ENCODE data around the gene PARN.
"Not testable (repeated sequence)": the region's sequence is repeated elsewhere in the genome, so short reads cannot be mapped to it uniquely, and the experiment has no call there.

PARN gene

GRCh38 chr16:14650629-14651028, 20.6 kb upstream of the PARN start:
- peaks cover 86% of the 10 kb centered on the region for H3K36me3 ChIP-seq (ENCODE audit: control insufficient read depth, insufficient read depth, low read length)
- no peak overlapping the region for H3K27ac ChIP-seq (ENCODE audit: low read depth, low read length, severe bottlenecking)
- H3K4me1 ChIP-seq (ENCODE audit: control insufficient read depth, insufficient read depth, low read length, poor library complexity, severe bottlenecking) = no peaks in the 10 kb centered on the region
- H3K4me3 ChIP-seq (ENCODE audit: extremely low read depth, insufficient read depth, low read length, poor library complexity, severe bottlenecking) = no peak overlapping the region
- no peaks in the 10 kb centered on the region for H3K9me3 ChIP-seq (ENCODE audit: control insufficient read depth, low read length)
- 85 to 100% methylated on average over 1 to 5 of the region's 6 CpGs for WGBS, 2 experiments (ENCODE audit: insufficient coverage in 2 of 2)

GRCh38 chr16:14649816-14650215, 19.8 kb upstream of the PARN start:
- 96 to 97% methylated on average over 7 to 10 of the region's 10 CpGs for WGBS, 2 experiments (ENCODE audit: insufficient coverage in 2 of 2)
- peaks cover 86% of the 10 kb centered on the region for H3K36me3 ChIP-seq (ENCODE audit: control insufficient read depth, insufficient read depth, low read length)
- H3K4me3 ChIP-seq (ENCODE audit: extremely low read depth, insufficient read depth, low read length, poor library complexity, severe bottlenecking) = no peak overlapping the region
- H3K9me3 ChIP-seq (ENCODE audit: control insufficient read depth, low read length) = no peaks in the 10 kb centered on the region
- no peaks in the 10 kb centered on the region for H3K4me1 ChIP-seq (ENCODE audit: control insufficient read depth, insufficient read depth, low read length, poor library complexity, severe bottlenecking)
- H3K27ac ChIP-seq (ENCODE audit: low read depth, low read length, severe bottlenecking) = no peak overlapping the region

GRCh38 chr16:14641926-14642325, 11.9 kb upstream of the PARN start:
- Histone ChIP-seq H3K4me3 (ENCODE audit: extremely low read depth, insufficient read depth, low read length, poor library complexity, severe bottlenecking) (no peak overlapping the region), H3K36me3 (ENCODE audit: control insufficient read depth, insufficient read depth, low read length) (peaks cover 92% of the 10 kb centered on the region), H3K27ac (ENCODE audit: low read depth, low read length, severe bottlenecking) (no peak overlapping the region), H3K9me3 (ENCODE audit: control insufficient read depth, low read length) (no peaks in the 10 kb centered on the region), H3K4me1 (ENCODE audit: control insufficient read depth, insufficient read depth, low read length, poor library complexity, severe bottlenecking) (no peaks in the 10 kb centered on the region)
- 96 to 100% methylated on average over 3 to 7 of the region's 7 CpGs for WGBS, 2 experiments (ENCODE audit: insufficient coverage in 2 of 2)

DNA sequence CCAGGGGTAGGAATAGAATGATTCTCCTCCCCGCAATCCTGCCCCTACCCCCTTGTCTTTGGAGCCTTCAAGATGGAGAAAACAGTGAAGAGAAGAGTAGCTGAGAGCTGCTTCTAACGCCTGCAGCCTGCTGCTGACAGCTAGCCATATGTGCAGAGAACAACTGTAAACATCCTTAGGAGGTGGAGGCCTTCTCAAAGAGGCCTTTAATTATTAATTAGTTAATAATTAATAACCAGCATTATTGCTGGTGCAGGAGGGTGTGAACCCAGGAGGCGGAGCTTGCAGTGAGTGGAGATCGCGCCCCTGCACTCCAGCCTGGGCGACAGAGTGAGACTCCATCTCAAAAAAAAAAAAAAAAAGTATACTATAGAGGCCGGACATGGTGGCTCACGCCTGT, 11.1 kb upstream of the PARN start:
- no peaks in the 10 kb centered on the region for H3K9me3 ChIP-seq (ENCODE audit: control insufficient read depth, low read length)
- no peak overlapping the region for H3K27ac ChIP-seq (ENCODE audit: low read depth, low read length, severe bottlenecking)
- no peak overlapping the region for H3K4me3 ChIP-seq (ENCODE audit: extremely low read depth, insufficient read depth, low read length, poor library complexity, severe bottlenecking)
- peaks cover 89% of the 10 kb centered on the region for H3K36me3 ChIP-seq (ENCODE audit: control insufficient read depth, insufficient read depth, low read length)
- 90 to 97% methylated on average over 2 to 5 of the region's 8 CpGs for WGBS, 2 experiments (ENCODE audit: insufficient coverage in 2 of 2)
- H3K4me1 ChIP-seq (ENCODE audit: control insufficient read depth, insufficient read depth, low read length, poor library complexity, severe bottlenecking) = no peaks in the 10 kb centered on the region

DNA sequence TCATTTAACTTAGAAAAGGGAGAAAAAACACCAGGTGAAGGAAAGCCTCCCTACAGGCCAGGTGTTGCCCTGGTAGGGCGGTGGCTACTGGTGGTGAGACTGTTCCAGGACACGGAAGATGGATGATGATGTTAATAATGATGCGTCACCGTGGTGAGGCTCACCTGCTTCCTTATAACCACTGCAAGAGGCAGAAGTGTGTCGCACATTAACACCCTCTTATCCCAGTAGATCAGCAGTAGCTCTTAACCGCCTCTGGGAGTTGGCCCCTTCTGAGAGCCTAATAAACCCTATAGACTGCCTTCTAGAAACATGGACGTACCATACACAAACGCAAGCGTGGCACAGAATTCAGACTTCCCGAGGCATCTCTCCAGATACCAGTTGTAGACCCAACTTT, 10.5 kb upstream of the PARN start:
- Histone ChIP-seq H3K4me1 (ENCODE audit: control insufficient read depth, insufficient read depth, low read length, poor library complexity, severe bottlenecking) (peaks cover under 1% of the 10 kb centered on the region), H3K4me3 (ENCODE audit: extremely low read depth, insufficient read depth, low read length, poor library complexity, severe bottlenecking) (no peak overlapping the region), H3K36me3 (ENCODE audit: control insufficient read depth, insufficient read depth, low read length) (peaks cover 82% of the 10 kb centered on the region), H3K9me3 (ENCODE audit: control insufficient read depth, low read length) (no peaks in the 10 kb centered on the region), H3K27ac (ENCODE audit: low read depth, low read length, severe bottlenecking) (no peak overlapping the region)
- WGBS, 2 experiments (ENCODE audit: insufficient coverage in 2 of 2) = 92 to 100% methylated on average over 5 to 6 of the region's 10 CpGs

DNA sequence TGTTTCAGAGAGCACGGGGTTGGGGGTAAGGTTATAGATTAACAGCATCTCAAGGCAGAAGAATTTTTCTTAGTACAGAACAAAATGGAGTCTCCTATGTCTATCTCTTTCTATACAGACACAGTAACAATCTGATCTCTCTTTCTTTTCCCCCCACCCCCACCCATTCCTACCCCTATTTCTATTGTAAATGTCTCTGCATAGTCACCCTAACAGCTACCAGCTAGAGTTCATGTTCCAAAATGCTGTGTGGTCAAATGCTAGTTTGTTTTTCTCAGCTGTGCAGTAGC, 6.8 kb upstream of the PARN start:
- not testable (repeated sequence) for H3K27ac ChIP-seq (ENCODE audit: low read depth, low read length, severe bottlenecking); H3K4me3 ChIP-seq (ENCODE audit: extremely low read depth, insufficient read depth, low read length, poor library complexity, severe bottlenecking); H3K9me3 ChIP-seq (ENCODE audit: control insufficient read depth, low read length)
- peaks cover 17% of the 10 kb centered on the region for H3K4me1 ChIP-seq (ENCODE audit: control insufficient read depth, insufficient read depth, low read length, poor library complexity, severe bottlenecking)
- no CpG with 5 or more reads among the region's 1 CpG for WGBS, 2 experiments (ENCODE audit: insufficient coverage in 2 of 2)
- peaks cover 60% of the 10 kb centered on the region for H3K36me3 ChIP-seq (ENCODE audit: control insufficient read depth, insufficient read depth, low read length)

GRCh38 chr16:14636179-14636950, 6.3 kb upstream of the PARN start:
- H3K4me3 ChIP-seq (ENCODE audit: extremely low read depth, insufficient read depth, low read length, poor library complexity, severe bottlenecking); H3K9me3 ChIP-seq (ENCODE audit: control insufficient read depth, low read length): not testable (repeated sequence)
- H3K36me3 ChIP-seq (ENCODE audit: control insufficient read depth, insufficient read depth, low read length) = peaks cover 55% of the 10 kb centered on the region
- 50 to 54% methylated on average over 4 to 5 of the region's 17 CpGs for WGBS, 2 experiments (ENCODE audit: insufficient coverage in 2 of 2)
- peaks cover 18% of the 10 kb centered on the region for H3K4me1 ChIP-seq (ENCODE audit: control insufficient read depth, insufficient read depth, low read length, poor library complexity, severe bottlenecking)
- H3K27ac ChIP-seq (ENCODE audit: low read depth, low read length, severe bottlenecking) = peak overlapping the region; percentile 49

GRCh38 chr16:14635395-14636165, 5.5 kb upstream of the PARN start:
- H3K27ac ChIP-seq (ENCODE audit: low read depth, low read length, severe bottlenecking) = peak overlapping the region; percentile 49
- no peaks in the 10 kb centered on the region for H3K9me3 ChIP-seq (ENCODE audit: control insufficient read depth, low read length)
- peaks cover 18% of the 10 kb centered on the region for H3K4me1 ChIP-seq (ENCODE audit: control insufficient read depth, insufficient read depth, low read length, poor library complexity, severe bottlenecking)
- peaks cover 47% of the 10 kb centered on the region for H3K36me3 ChIP-seq (ENCODE audit: control insufficient read depth, insufficient read depth, low read length)
- no peak overlapping the region for H3K4me3 ChIP-seq (ENCODE audit: extremely low read depth, insufficient read depth, low read length, poor library complexity, severe bottlenecking)
- WGBS, 2 experiments (ENCODE audit: insufficient coverage in 2 of 2) = 71 to 76% methylated on average over 8 to 9 of the region's 12 CpGs

DNA sequence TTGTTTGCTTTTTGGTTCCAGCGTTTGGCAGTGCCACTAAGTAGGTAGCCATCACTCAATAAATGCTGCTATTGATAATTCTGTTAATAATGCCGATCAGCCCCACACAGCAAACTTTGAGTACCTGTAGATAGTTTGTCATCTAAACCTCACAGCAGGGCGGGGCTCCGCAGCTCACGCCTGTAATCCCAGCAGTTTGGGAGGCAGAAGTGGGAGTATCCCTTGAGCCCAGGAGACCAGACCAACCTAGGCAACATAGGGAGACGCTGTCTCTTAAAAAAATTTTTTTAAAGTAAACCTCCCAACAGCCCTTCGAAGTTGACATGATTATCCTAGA, 4.3 kb upstream of the PARN start:
- 81 to 83% methylated on average over 3 of the region's 7 CpGs for WGBS, 2 experiments (ENCODE audit: insufficient coverage in 2 of 2)
- Histone ChIP-seq H3K9me3 (ENCODE audit: control insufficient read depth, low read length) (no peaks in the 10 kb centered on the region), H3K4me3 (ENCODE audit: extremely low read depth, insufficient read depth, low read length, poor library complexity, severe bottlenecking) (peak overlapping the region; percentile 97), H3K36me3 (ENCODE audit: control insufficient read depth, insufficient read depth, low read length) (peaks cover 35% of the 10 kb centered on the region), H3K27ac (ENCODE audit: low read depth, low read length, severe bottlenecking) (no peak overlapping the region), H3K4me1 (ENCODE audit: control insufficient read depth, insufficient read depth, low read length, poor library complexity, severe bottlenecking) (peaks cover 18% of the 10 kb centered on the region)

- Histone ChIP-seq H3K9me3 (ENCODE audit: control insufficient read depth, low read length) (no peaks in the 10 kb centered on the region), H3K4me1 (ENCODE audit: control insufficient read depth, insufficient read depth, low read length, poor library complexity, severe bottlenecking) (peaks cover 18% of the 10 kb centered on the region), H3K27ac (ENCODE audit: low read depth, low read length, severe bottlenecking) (peak within 1 kb of the TSS; percentile 83), H3K36me3 (ENCODE audit: control insufficient read depth, insufficient read depth, low read length) (peaks cover 21% of the 10 kb centered on the region), H3K4me3 (ENCODE audit: extremely low read depth, insufficient read depth, low read length, poor library complexity, severe bottlenecking) (peak within 1 kb of the TSS; percentile 97)
- 0% methylated on average over 47 to 52 of the region's 69 CpGs for WGBS, 2 experiments (ENCODE audit: insufficient coverage in 2 of 2)
These were observed 2.9 kb upstream of the PARN start, which contains the start of gene BFAR for GRCh38 chr16:14632693-14633569. TSS of gene BFAR (plus strand) at chr16:14632951. CDS start at chr16:14644347, 11,396 bp downstream.

Measured in mesodermal cell (in vitro differentiated cells).